KOPT-K1 (cell line): ENCODE results near the gene ERCC6.

ENCODE experiments used
- H3K27ac ChIP-seq: fragments of 200-600 bp; sonication (generic); 2 replicates; pipeline ENCODE4 v1.5.1; 2016; ENCODE audit warnings: antibody characterized with exemption, mild to moderate bottlenecking, low read depth, low read length; ENCODE audit not compliant: poor library complexity, severe bottlenecking
- H3K36me3 ChIP-seq: fragments of 200-600 bp; sonication (generic); 2 replicates; pipeline ENCODE4 v1.5.1; 2017; ENCODE audit warnings: antibody characterized with exemption, mild to moderate bottlenecking, low read length, moderate library complexity; ENCODE audit not compliant: insufficient read depth
- H3K9me3 ChIP-seq: fragments of 200-600 bp; sonication (generic); 2 replicates; pipeline ENCODE4 v1.5.1; 2017; ENCODE audit warnings: antibody characterized with exemption, low read length, mild to moderate bottlenecking; ENCODE audit not compliant: insufficient read depth, poor library complexity, severe bottlenecking

ERCC6 gene

GRCh38 chr10:49560526-49560925 is 21.6 kb upstream of the ERCC6 start:
- H3K36me3 ChIP-seq = no peaks in the 10 kb centered on the region
- H3K27ac ChIP-seq = no peak overlapping the region
- peaks cover 11% of the 10 kb centered on the region for H3K9me3 ChIP-seq

GRCh38 chr10:49559476-49559875 is 20.6 kb upstream of the ERCC6 start:
- no peaks in the 10 kb centered on the region for H3K36me3 ChIP-seq
- peaks cover 12% of the 10 kb centered on the region for H3K9me3 ChIP-seq
- H3K27ac ChIP-seq = no peak overlapping the region

GRCh38 chr10:49558190-49558589 is 19.3 kb upstream of the ERCC6 start:
- H3K27ac ChIP-seq = no peak overlapping the region
- peaks cover 15% of the 10 kb centered on the region for H3K9me3 ChIP-seq
- H3K36me3 ChIP-seq = no peaks in the 10 kb centered on the region

- H3K36me3 ChIP-seq = no peaks in the 10 kb centered on the region
- H3K9me3 ChIP-seq = peaks cover 17% of the 10 kb centered on the region
Observed at GRCh38 chr10:49557681-49558080, 18.8 kb upstream of the ERCC6 start.

GRCh38 chr10:49556723-49557122 is 17.8 kb upstream of the ERCC6 start:
- Histone ChIP-seq H3K9me3 (peaks cover 17% of the 10 kb centered on the region), H3K27ac (no peak overlapping the region), H3K36me3 (no peaks in the 10 kb centered on the region)

More at GRCh38 chr10:49557681-49558080, 18.8 kb upstream of the ERCC6 start:
- H3K27ac ChIP-seq = no peak overlapping the region

- Histone ChIP-seq H3K27ac (no peak overlapping the region), H3K9me3 (peaks cover 17% of the 10 kb centered on the region), H3K36me3 (no peaks in the 10 kb centered on the region)
Observed at GRCh38 chr10:49552277-49552676, 13.4 kb upstream of the ERCC6 start.

- Histone ChIP-seq H3K27ac (no peak overlapping the region), H3K36me3 (no peaks in the 10 kb centered on the region), H3K9me3 (peaks cover 6% of the 10 kb centered on the region)
Observed at GRCh38 chr10:49550563-49550962, 11.6 kb upstream of the ERCC6 start.

- Histone ChIP-seq H3K9me3 (peaks cover 11% of the 10 kb centered on the region), H3K27ac (no peak overlapping the region), H3K36me3 (no peaks in the 10 kb centered on the region)
Observed at GRCh38 chr10:49549640-49550346, 10.9 kb upstream of the ERCC6 start.

- Histone ChIP-seq H3K27ac (no peak overlapping the region), H3K9me3 (peaks cover 22% of the 10 kb centered on the region), H3K36me3 (no peaks in the 10 kb centered on the region)
Observed at GRCh38 chr10:49543604-49544003, 4.7 kb upstream of the ERCC6 start.

GRCh38 chr10:49542353-49542752 is 3.4 kb upstream of the ERCC6 start:
- Histone ChIP-seq H3K27ac (no peak overlapping the region), H3K36me3 (no peaks in the 10 kb centered on the region), H3K9me3 (peaks cover 22% of the 10 kb centered on the region)

GRCh38 chr10:49541762-49542161 is 2.8 kb upstream of the ERCC6 start:
- Histone ChIP-seq H3K9me3 (peaks cover 22% of the 10 kb centered on the region), H3K36me3 (no peaks in the 10 kb centered on the region), H3K27ac (no peak overlapping the region)

- no peaks in the 10 kb centered on the region; the same call in 1 of the 2 replicates for H3K36me3 ChIP-seq
- peaks cover 20% of the 10 kb centered on the region for H3K9me3 ChIP-seq
- no peak overlapping the region for H3K27ac ChIP-seq
Observed at GRCh38 chr10:49540056-49540797, 1.3 kb upstream of the ERCC6 start.

- Histone ChIP-seq H3K36me3 (no peaks in the 10 kb centered on the region; the same call in 1 of the 2 replicates), H3K9me3 (peaks cover 12% of the 10 kb centered on the region), H3K27ac (peak overlapping the region; percentile 59)
Observed at GRCh38 chr10:49539320-49539885, 482 bp upstream of the ERCC6 start.

- Histone ChIP-seq H3K9me3 (no peaks in the 10 kb centered on the region), H3K27ac (no peak overlapping the region), H3K36me3 (peaks cover 27% of the 10 kb centered on the region; the same call in 1 of the 2 replicates)
Observed at GRCh38 chr10:49534670-49535381, 4.1 kb downstream of the ERCC6 start.

GRCh38 chr10:49532461-49532860 is 6.5 kb downstream of the ERCC6 start:
- Histone ChIP-seq H3K9me3 (no peaks in the 10 kb centered on the region), H3K27ac (no peak overlapping the region), H3K36me3 (peaks cover 48% of the 10 kb centered on the region)
